Astrocyte of the spinal cord (primary cell): ENCODE results near the gene EBPL.
A peak's percentile ranks its signal among the peaks of the same experiment; 100 is the strongest.

Experiments
- DNase-seq: peaks from one replicate; pipeline ENCODE4 v3.0.0; 2011; ENCODE audit warnings: low read depth, low spot score
- H3K4me3 ChIP-seq: 2 replicates; pipeline ENCODE4 v1.5.1; 2011; ENCODE audit warnings: low read depth, mild to moderate bottlenecking, low read length, moderate library complexity
- CTCF ChIP-seq: IDR thresholded peaks from 2 replicates; pipeline ENCODE4 v1.5.1; 2012; ENCODE audit warnings: low read depth, mild to moderate bottlenecking, low read length, inconsistent platforms
- in situ Hi-C: cut with HindIII; loops from 2 replicates; pipeline ENCODE4 v1.10.0; 2017; ENCODE audit warnings: low sequenced_read_pairs

EBPL gene

GRCh38 chr13:49655906-49656305 is 35.4 kb downstream of the EBPL start:
- DNase-seq: no peak
- in situ Hi-C loops: no loop called here
- no peak overlapping the region for H3K4me3 ChIP-seq
- TF ChIP-seq CTCF: no peak

- no peak overlapping the region for H3K4me3 ChIP-seq
- TF ChIP-seq CTCF: no peak
- no peak for DNase-seq
- in situ Hi-C loops: no loop called here
These were observed 37.3 kb downstream of the EBPL start for GRCh38 chr13:49654011-49654410.

GRCh38 chr13:49653478-49653877 is 37.8 kb downstream of the EBPL start:
- H3K4me3 ChIP-seq: no peak overlapping the region

GRCh38 chr13:49652355-49653305 is 38.7 kb downstream of the EBPL start:
- TF ChIP-seq CTCF: peak; percentile 53
- no peak for DNase-seq
- in situ Hi-C loops: no loop called here
- H3K4me3 ChIP-seq: no peak overlapping the region

More at GRCh38 chr13:49653478-49653877, 37.8 kb downstream of the EBPL start:
- in situ Hi-C loops: no loop called here
- DNase-seq: no peak
- no peak for TF ChIP-seq CTCF

- no peak for TF ChIP-seq CTCF
- in situ Hi-C loops: no loop called here
- DNase-seq: no peak
- H3K4me3 ChIP-seq: no peak overlapping the region
These were observed 39.5 kb downstream of the EBPL start for GRCh38 chr13:49651570-49652354.

- DNase-seq: no peak
- in situ Hi-C loops: no loop called here
- TF ChIP-seq CTCF: no peak
- H3K4me3 ChIP-seq: no peak overlapping the region
These were observed 41.3 kb downstream of the EBPL start for GRCh38 chr13:49649963-49650312.
